ENCODE results near the gene JARID2. TPM values are rescaled to one million over a fixed set of nuclear protein-coding genes. Genes with fewer than 3 reads are reported as not detected.

Gene JARID2
- total and polyA plus RNA-seq, 2 of the 8 experiments (the other 6 are each of a cell fraction or from before 2014, with no cell fraction given): 60.1 to 239 TPM

GRCh38 chr6:15441981-15442380 lies 196.1 kb downstream of the JARID2 start:
- POLR2A ChIA-PET (ENCODE audit: partially characterized antibody): interaction anchor here (0.8 kb wide), 1 partner anchor 26 kb away, joined by 4 read pairs; no protein-coding TSS in a partner anchor

More at GRCh38 chr6:15441981-15442380, 196.1 kb downstream of the JARID2 start:
- DNase-seq (ENCODE audit: low read depth in 1 of 2, low spot score in 2 of 2) (no peak), FAIRE-seq (no peak)
- Histone ChIP-seq H3K23ac (ENCODE audit: insufficient read length) (no peak overlapping the region), H3K56ac (replicated peaks; ENCODE audit: insufficient read length, low read depth, low read length) (no peak overlapping the region), H3K79me2 (ENCODE audit: control insufficient read depth in 1 of 2, insufficient read depth in 2 of 2, low read length in 2 of 2) (peaks cover 62 to 100% of the 10 kb centered on the region in 2 experiments), H3K27me3 (replicated peaks in 1 of 4; ENCODE audit: control insufficient read depth in 3 of 4, extremely low read depth in 1 of 4, insufficient read depth in 3 of 4, low read length in 3 of 4) (no peaks in the 10 kb centered on the region), H4K91ac (replicated peaks; ENCODE audit: insufficient read length, low read length) (no peak overlapping the region), H4K5ac (ENCODE audit: insufficient read length, low read depth, low read length) (no peak overlapping the region), H3K4me2 (ENCODE audit: insufficient read depth in 1 of 2, low read depth in 2 of 2, low read length in 2 of 2) (no peak overlapping the region), H2BK12ac (ENCODE audit: low read depth, low read length) (no peak overlapping the region), H3K23me2 (ENCODE audit: low read depth, low read length) (no peaks in the 10 kb centered on the region), H2AK5ac (ENCODE audit: low read depth, low read length) (no peak overlapping the region), H3K4me1 (replicated peaks in 1 of 4; ENCODE audit: control insufficient read depth in 3 of 4, insufficient read depth in 4 of 4, low read length in 3 of 4) (peaks cover 6 to 41% (median 26%) of the 10 kb centered on the region in 4 experiments), H3K4me3 (ENCODE audit: extremely low read depth in 1 of 4, insufficient read depth in 2 of 4, low read depth in 3 of 4, low read length in 4 of 4) (no peak overlapping the region), H3K9me3 (ENCODE audit: insufficient read depth in 2 of 2, low read depth in 1 of 2, low read length in 1 of 2) (no peaks in the 10 kb centered on the region), H3K36me3 (ENCODE audit: control insufficient read depth in 2 of 4, insufficient read depth in 4 of 4, low read length in 3 of 4) (peaks cover 0 to 6% (median 0%) of the 10 kb centered on the region in 4 experiments; a peak in 1 of 8 replicates), H2BK120ac (replicated peaks; ENCODE audit: low read depth, low read length) (no peak overlapping the region), H4K8ac (ENCODE audit: extremely low read depth, insufficient read depth, low read length) (no peak overlapping the region), H3K14ac (ENCODE audit: insufficient read length) (no peak overlapping the region), H3K79me1 (ENCODE audit: low read depth, low read length) (peaks cover 27% of the 10 kb centered on the region), H3K18ac (ENCODE audit: extremely low read depth, low read length) (no peak overlapping the region), H3K9ac (replicated peaks in 1 of 4; ENCODE audit: extremely low read depth in 1 of 4, low read depth in 3 of 4, low read length in 3 of 4) (no peak overlapping the region), H2BK20ac (ENCODE audit: low read length) (no peak overlapping the region), H3K4ac (replicated peaks; ENCODE audit: insufficient read length, low read depth, low read length) (no peak overlapping the region), H2BK5ac (ENCODE audit: low read depth, low read length) (no peak overlapping the region), H3K27ac (ENCODE audit: low read depth, low read length) (no peak overlapping the region), H2AFZ (ENCODE audit: low read length) (no peak overlapping the region), H2BK15ac (ENCODE audit: low read length) (no peak overlapping the region), H4K20me1 (replicated peaks in 1 of 2; ENCODE audit: control insufficient read depth in 1 of 2, insufficient read depth in 2 of 2, low read length in 2 of 2) (peaks cover 49 to 72% of the 10 kb centered on the region in 2 experiments)
- CTCF ChIA-PET (ENCODE audit: partially characterized antibody): interaction anchor here (1.0 to 3.8 kb wide), 9 partner anchors 10 to 169 kb away, joined by 3 to 21 read pairs (median 9); no protein-coding TSS in a partner anchor
- WGBS, 2 experiments (ENCODE audit: extremely low coverage in 1 of 2, insufficient coverage in 1 of 2, insufficient read length in 1 of 2, insufficient replicate concordance in 2 of 2, low coverage in 1 of 2, low lambda C conversion rate in 2 of 2, missing lambda C conversion rate in 1 of 2): 77% methylated on average over 4 of the region's 4 CpGs; no CpG with 5 or more reads in 1 of the 2 experiments
- no peak for TF ChIP-seq NANOG (IDR thresholded peaks at IDR 0.05; ENCODE audit: insufficient read depth, low read depth, low read length, poor library complexity, severe bottlenecking)
- no peak for TF ChIP-seq EP300 (IDR thresholded peaks at IDR 0.05; ENCODE audit: borderline replicate concordance in 1 of 2, low read depth in 2 of 2, low read length in 2 of 2)
- TF ChIP-seq RAD21 (IDR thresholded peaks at IDR 0.05 in 1 of 2, conservative IDR thresholded peaks at IDR 0.05 in 1 of 2; ENCODE audit: low read depth in 2 of 2, low read length in 2 of 2): no peak
- no peak for TF ChIP-seq JUN (IDR thresholded peaks at IDR 0.05; ENCODE audit: low read depth, low read length)
- no peak for TF ChIP-seq SRF (IDR thresholded peaks at IDR 0.05; ENCODE audit: low read depth, low read length)
- TF ChIP-seq ATF2 (IDR thresholded peaks at IDR 0.05; ENCODE audit: low read length): no peak
- no peak for TF ChIP-seq YY1 (IDR thresholded peaks at IDR 0.05; ENCODE audit: low read depth, low read length)
- no peak for TF ChIP-seq SIX5 (IDR thresholded peaks at IDR 0.05; ENCODE audit: low read depth, low read length)
